VCaP (cell line): ENCODE measurements around the gene KDM7A.
"Not testable (repeated sequence)": the region's sequence is repeated elsewhere in the genome, so short reads cannot be mapped to it uniquely, and the experiment has no call there.

Source experiments
- H3K27ac ChIP-seq: fragments of 450-650 bp; 2 replicates; pipeline ENCODE4 v1.5.1; 2017
- CTCF ChIP-seq: fragments of 450-650 bp; conservative IDR thresholded peaks from 2 replicates; pipeline ENCODE4 v1.5.1; 2017; ENCODE audit warnings: mild to moderate bottlenecking, moderate library complexity

The KDM7A gene

GRCh38 chr7:140165422-140165821 lies 11.4 kb downstream of the KDM7A start:
- H3K27ac ChIP-seq: no peak overlapping the region
- no peak for TF ChIP-seq CTCF

- not testable (repeated sequence) for H3K27ac ChIP-seq
Observed at GRCh38 chr7:140162081-140162480, 14.7 kb downstream of the KDM7A start.

- H3K27ac ChIP-seq: no peak overlapping the region
- TF ChIP-seq CTCF: no peak
Observed at GRCh38 chr7:140161047-140161446, 15.7 kb downstream of the KDM7A start.

GRCh38 chr7:140160308-140160707 lies 16.5 kb downstream of the KDM7A start:
- H3K27ac ChIP-seq: no peak overlapping the region
- no peak for TF ChIP-seq CTCF

GRCh38 chr7:140159497-140159896 lies 17.3 kb downstream of the KDM7A start:
- H3K27ac ChIP-seq: no peak overlapping the region
- no peak for TF ChIP-seq CTCF

- 0 out of 2 replicates have a peak overlapping the region, but pooled peaks have one; percentile 17 for H3K27ac ChIP-seq
- TF ChIP-seq CTCF: no peak
Observed at GRCh38 chr7:140156460-140157080, 20.2 kb downstream of the KDM7A start.

GRCh38 chr7:140155428-140155827 lies 21.4 kb downstream of the KDM7A start:
- no peak for TF ChIP-seq CTCF
- H3K27ac ChIP-seq: no peak overlapping the region

- TF ChIP-seq CTCF: no peak
- no peak overlapping the region for H3K27ac ChIP-seq
Observed at GRCh38 chr7:140153666-140154161, 23.1 kb downstream of the KDM7A start.
